Spinal cord (tissue), 10 donors: ENCODE results near the gene CAPN15. TPM values are rescaled to one million over a fixed set of nuclear protein-coding genes. Genes with fewer than 3 reads are reported as not detected.

Experiments
- DNase-seq, 6 donors: peaks; one replicate each; pipeline versions ENCODE4 v3.0.0 to v3.0.0-alpha.2; 2013 to 2015; ENCODE audit warnings: low spot score in 6 of 6, low read depth in 4 of 6
- H3K27ac ChIP-seq: one replicate; pipeline ENCODE4 v1.5.1; 2013; ENCODE audit warnings: low read depth, low read length, control low read depth
- H3K27me3 ChIP-seq: one replicate; pipeline ENCODE4 v1.6.1; 2013; ENCODE audit warnings: low read length; ENCODE audit not compliant: control insufficient read depth, insufficient read depth
- H3K36me3 ChIP-seq: one replicate; pipeline ENCODE4 v1.6.1; 2013; ENCODE audit warnings: low read length; ENCODE audit not compliant: control insufficient read depth, insufficient read depth
- H3K4me1 ChIP-seq: one replicate; pipeline ENCODE4 v1.6.1; 2013; ENCODE audit warnings: low read length; ENCODE audit not compliant: control insufficient read depth, insufficient read depth
- H3K4me3 ChIP-seq: one replicate; pipeline ENCODE4 v1.5.1; 2013; ENCODE audit warnings: low read depth, low read length, control low read depth
- H3K9me3 ChIP-seq: one replicate; pipeline ENCODE4 v1.6.1; 2013; ENCODE audit warnings: low read length; ENCODE audit not compliant: control insufficient read depth, insufficient read depth
- WGBS: methylation state at CpG from one replicate; pipeline ENCODE4 v1.1.5; 2013; ENCODE audit warnings: missing lambda C conversion rate; ENCODE audit not compliant: insufficient coverage; 5-methylcytosine and 5-hydroxymethylcytosine counted together
- polyA plus RNA-seq, 2 donors: library from polyadenylated mRNA; unstranded; fragments of 120-200 nt; gene quantifications; one replicate each; pipeline ENCODE4 v1.2.1, GENCODE V29; 2013; ENCODE audit not compliant: insufficient read length in 2 of 2
- total RNA-seq, 2 donors: library from RNA; depleted of rRNA in 1 of 2; stranded (reverse); fragments of 120-200 nt in 1 of 2; fragments of >200 nt in 1 of 2; gene quantifications; one replicate each; pipeline versions ENCODE4 v1.2.3 to v1.2.4, GENCODE V29; 2013 to 2014
- donor health status: healthy.

The CAPN15 gene
- total and polyA plus RNA-seq, 4 donors, result 9.6 to 43.2 (median 27.9) TPM

GRCh38 chr16:543301-544164 is 16.0 kb downstream of the CAPN15 start:
- no peak overlapping the region for H3K27ac ChIP-seq
- WGBS, result 83% methylated on average over 49 of the region's 51 CpGs
- H3K27me3 ChIP-seq, result no peaks in the 10 kb centered on the region
- peaks cover 94% of the 10 kb centered on the region for H3K36me3 ChIP-seq
- no peaks in the 10 kb centered on the region for H3K9me3 ChIP-seq
- no peak for DNase-seq
- H3K4me3 ChIP-seq, result no peak overlapping the region
- H3K4me1 ChIP-seq, result no peaks in the 10 kb centered on the region

GRCh38 chr16:544517-544916 is 17.0 kb downstream of the CAPN15 start:
- DNase-seq, result no peak
- Histone ChIP-seq H3K9me3 (no peaks in the 10 kb centered on the region), H3K4me1 (no peaks in the 10 kb centered on the region), H3K27ac (no peak overlapping the region), H3K27me3 (no peaks in the 10 kb centered on the region), H3K36me3 (peaks cover 96% of the 10 kb centered on the region), H3K4me3 (no peak overlapping the region)
- 89% methylated on average over 27 of the region's 46 CpGs for WGBS

GRCh38 chr16:546909-547770 is 19.6 kb downstream of the CAPN15 start:
- WGBS, result 84% methylated on average over 54 of the region's 60 CpGs
- Histone ChIP-seq H3K9me3 (no peaks in the 10 kb centered on the region), H3K27ac (no peak overlapping the region), H3K36me3 (peaks cover 96% of the 10 kb centered on the region), H3K4me1 (no peaks in the 10 kb centered on the region), H3K27me3 (no peaks in the 10 kb centered on the region), H3K4me3 (no peak overlapping the region)
- peak in 2 of 6 donors; percentile 28 to 38 for DNase-seq

- no peak overlapping the region for H3K27ac ChIP-seq
- no peaks in the 10 kb centered on the region for H3K4me1 ChIP-seq
- peaks cover 98% of the 10 kb centered on the region for H3K36me3 ChIP-seq
- no peak overlapping the region for H3K4me3 ChIP-seq
- no peaks in the 10 kb centered on the region for H3K27me3 ChIP-seq
- 96% methylated on average over 21 of the region's 21 CpGs for WGBS
- no peak for DNase-seq
- H3K9me3 ChIP-seq, result no peaks in the 10 kb centered on the region
Observed at GRCh38 chr16:548586-548985, 21.1 kb downstream of the CAPN15 start.

- H3K27me3 ChIP-seq, result no peaks in the 10 kb centered on the region
- no peaks in the 10 kb centered on the region for H3K9me3 ChIP-seq
- H3K36me3 ChIP-seq, result peaks cover 98% of the 10 kb centered on the region
- no peak overlapping the region for H3K27ac ChIP-seq
- no peak overlapping the region for H3K4me3 ChIP-seq
- 95% methylated on average over 54 of the region's 54 CpGs for WGBS
- H3K4me1 ChIP-seq, result peaks cover 10% of the 10 kb centered on the region
- DNase-seq, result no peak
Observed at GRCh38 chr16:549544-550263, 22.2 kb downstream of the CAPN15 start.

GRCh38 chr16:551210-551609 is 23.7 kb downstream of the CAPN15 start:
- H3K4me1 ChIP-seq, result peaks cover 22% of the 10 kb centered on the region
- no peak overlapping the region for H3K4me3 ChIP-seq
- no peak overlapping the region for H3K27ac ChIP-seq
- no peaks in the 10 kb centered on the region for H3K27me3 ChIP-seq
- no peaks in the 10 kb centered on the region for H3K9me3 ChIP-seq
- H3K36me3 ChIP-seq, result peaks cover 92% of the 10 kb centered on the region
- DNase-seq, result no peak
- WGBS, result 92% methylated on average over 26 of the region's 28 CpGs

GRCh38 chr16:552171-552570 is 24.7 kb downstream of the CAPN15 start:
- Histone ChIP-seq H3K27ac (no peak overlapping the region), H3K9me3 (no peaks in the 10 kb centered on the region), H3K36me3 (peaks cover 83% of the 10 kb centered on the region), H3K4me1 (peaks cover 26% of the 10 kb centered on the region), H3K4me3 (no peak overlapping the region), H3K27me3 (no peaks in the 10 kb centered on the region)
- no peak for DNase-seq
- 95% methylated on average over 35 of the region's 35 CpGs for WGBS

GRCh38 chr16:553601-554296 is 26.2 kb downstream of the CAPN15 start:
- H3K4me3 ChIP-seq, result no peak overlapping the region
- peaks cover 27% of the 10 kb centered on the region for H3K4me1 ChIP-seq
- H3K27me3 ChIP-seq, result peaks cover 6% of the 10 kb centered on the region
- WGBS, result 94% methylated on average over 33 of the region's 33 CpGs
- no peak for DNase-seq
- H3K36me3 ChIP-seq, result peaks cover 67% of the 10 kb centered on the region
- no peaks in the 10 kb centered on the region for H3K9me3 ChIP-seq
- H3K27ac ChIP-seq, result no peak overlapping the region

- Histone ChIP-seq H3K27ac (no peak overlapping the region), H3K27me3 (peaks cover 12% of the 10 kb centered on the region), H3K4me3 (no peak overlapping the region), H3K4me1 (peaks cover 28% of the 10 kb centered on the region), H3K9me3 (no peaks in the 10 kb centered on the region), H3K36me3 (peaks cover 62% of the 10 kb centered on the region)
- no peak for DNase-seq
- WGBS, result 60% methylated on average over 10 of the region's 11 CpGs
Observed at GRCh38 chr16:554297-554621, 26.7 kb downstream of the CAPN15 start.
